GM12891 (cell line): ENCODE measurements around the gene CFAP46.

Source experiments
- POLR2A ChIP-seq: IDR thresholded peaks from 2 replicates; pipeline ENCODE4 v1.6.1; 2011; ENCODE audit warnings: low read depth, low read length, control low read depth
- POLR2AphosphoS5 ChIP-seq: IDR thresholded peaks from 2 replicates; pipeline ENCODE4 v1.6.1; 2011; ENCODE audit warnings: low read depth, low read length, control low read depth
- SPI1 ChIP-seq: IDR thresholded peaks from 2 replicates; pipeline ENCODE4 v1.6.1; 2011; ENCODE audit warnings: low read depth, low read length, control low read depth
- TAF1 ChIP-seq: IDR thresholded peaks from 2 replicates; pipeline ENCODE4 v1.6.1; 2011; ENCODE audit warnings: low read depth, low read length, control low read depth

DNA sequence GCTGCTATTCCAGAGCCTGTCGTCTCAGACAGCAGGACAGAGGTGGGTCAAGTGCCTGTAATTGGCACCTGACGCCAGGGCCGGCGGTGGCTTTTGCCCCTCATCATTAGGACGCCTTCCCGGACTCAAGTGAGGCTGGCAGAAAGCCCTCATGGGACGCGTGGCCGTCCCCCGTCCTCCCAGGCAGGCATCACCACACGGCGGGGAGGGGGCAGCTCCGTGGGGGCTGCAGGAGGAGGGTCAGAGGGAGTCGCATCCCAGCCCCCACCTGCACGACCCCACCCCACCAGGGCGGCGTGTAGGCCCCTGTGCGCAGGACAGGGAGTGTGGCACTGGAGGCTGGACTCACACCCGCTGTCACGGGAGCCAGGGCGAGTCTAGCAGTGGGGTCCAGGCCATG is 16.3 kb downstream of the CFAP46 start:
- TF ChIP-seq POLR2A = no peak
- no peak for TF ChIP-seq POLR2AphosphoS5
- TF ChIP-seq TAF1 = no peak
- TF ChIP-seq SPI1 = no peak
